SW 1271 (cell line): ENCODE measurements around the gene CLEC4E.
"Not testable (repeated sequence)": the region's sequence is repeated elsewhere in the genome, so short reads cannot be mapped to it uniquely, and the experiment has no call there.

Experiments used
- DNase-seq, 2 experiments: peaks; one replicate each; lab custom pipeline; 2025; lab: John Stamatoyannopoulos, UW

The CLEC4E gene

GRCh38 chr12:8540831-8541230 lies at the start of gene CLEC4E:
TSS of gene CLEC4E (minus strand) at chr12:8540905. CDS start at chr12:8540797, 108 bp downstream.
- not testable (repeated sequence) for DNase-seq

GRCh38 chr12:8589679-8590078 lies 49.0 kb upstream of the CLEC4E start:
- no peak for DNase-seq

GRCh38 chr12:8584478-8584877 lies 43.8 kb upstream of the CLEC4E start:
- DNase-seq: not testable (repeated sequence)

GRCh38 chr12:8584004-8584403 lies 43.3 kb upstream of the CLEC4E start:
- DNase-seq: no peak

- no peak for DNase-seq
These were observed 40.5 kb upstream of the CLEC4E start for GRCh38 chr12:8581098-8581784.

GRCh38 chr12:8577879-8578278 lies 37.2 kb upstream of the CLEC4E start:
- no peak for DNase-seq

GRCh38 chr12:8572507-8572906 lies 31.8 kb upstream of the CLEC4E start:
- no peak for DNase-seq

- DNase-seq: no peak
These were observed 25.8 kb upstream of the CLEC4E start for GRCh38 chr12:8566525-8566924.

- DNase-seq: not testable (repeated sequence)
These were observed 25.3 kb upstream of the CLEC4E start for GRCh38 chr12:8566052-8566451.

- no peak for DNase-seq
These were observed 24.0 kb upstream of the CLEC4E start for GRCh38 chr12:8564656-8565055.

- no peak for DNase-seq
These were observed 22.7 kb upstream of the CLEC4E start for GRCh38 chr12:8563356-8563755.

GRCh38 chr12:8562310-8562709 lies 21.6 kb upstream of the CLEC4E start:
- DNase-seq: no peak

- no peak for DNase-seq
These were observed 20.3 kb upstream of the CLEC4E start for GRCh38 chr12:8561011-8561410.

GRCh38 chr12:8559676-8560075 lies 19.0 kb upstream of the CLEC4E start:
- no peak for DNase-seq

GRCh38 chr12:8556531-8557097 lies 15.9 kb upstream of the CLEC4E start:
- no peak for DNase-seq

- DNase-seq: peak; percentile 20 to 31
These were observed 13.9 kb upstream of the CLEC4E start for GRCh38 chr12:8554451-8555195.

- DNase-seq: no peak
These were observed 12.5 kb upstream of the CLEC4E start for GRCh38 chr12:8553088-8553627.

GRCh38 chr12:8549381-8549780 lies 8.7 kb upstream of the CLEC4E start:
- DNase-seq: no peak

GRCh38 chr12:8548192-8548591 lies 7.5 kb upstream of the CLEC4E start:
- no peak for DNase-seq

- DNase-seq: no peak
These were observed 6.9 kb upstream of the CLEC4E start for GRCh38 chr12:8547645-8548044.

GRCh38 chr12:8546591-8546990 lies 5.9 kb upstream of the CLEC4E start:
- no peak for DNase-seq

GRCh38 chr12:8544295-8544694 lies 3.6 kb upstream of the CLEC4E start:
- peak; percentile 29 to 52 for DNase-seq

GRCh38 chr12:8541562-8541961 lies 857 bp upstream of the CLEC4E start:
- DNase-seq: no peak
